CD4-positive, alpha-beta T cell treated with Interleukin-21 for 1 hour (primary cell): Measurements from ENCODE around the gene PREP.
"Not testable (repeated sequence)": the region's sequence is repeated elsewhere in the genome, so short reads cannot be mapped to it uniquely, and the experiment has no call there.

Experiments
- DNase-seq: peaks from one replicate; pipeline ENCODE4 v3.0.0-alpha.2; 2020

PREP gene

DNA sequence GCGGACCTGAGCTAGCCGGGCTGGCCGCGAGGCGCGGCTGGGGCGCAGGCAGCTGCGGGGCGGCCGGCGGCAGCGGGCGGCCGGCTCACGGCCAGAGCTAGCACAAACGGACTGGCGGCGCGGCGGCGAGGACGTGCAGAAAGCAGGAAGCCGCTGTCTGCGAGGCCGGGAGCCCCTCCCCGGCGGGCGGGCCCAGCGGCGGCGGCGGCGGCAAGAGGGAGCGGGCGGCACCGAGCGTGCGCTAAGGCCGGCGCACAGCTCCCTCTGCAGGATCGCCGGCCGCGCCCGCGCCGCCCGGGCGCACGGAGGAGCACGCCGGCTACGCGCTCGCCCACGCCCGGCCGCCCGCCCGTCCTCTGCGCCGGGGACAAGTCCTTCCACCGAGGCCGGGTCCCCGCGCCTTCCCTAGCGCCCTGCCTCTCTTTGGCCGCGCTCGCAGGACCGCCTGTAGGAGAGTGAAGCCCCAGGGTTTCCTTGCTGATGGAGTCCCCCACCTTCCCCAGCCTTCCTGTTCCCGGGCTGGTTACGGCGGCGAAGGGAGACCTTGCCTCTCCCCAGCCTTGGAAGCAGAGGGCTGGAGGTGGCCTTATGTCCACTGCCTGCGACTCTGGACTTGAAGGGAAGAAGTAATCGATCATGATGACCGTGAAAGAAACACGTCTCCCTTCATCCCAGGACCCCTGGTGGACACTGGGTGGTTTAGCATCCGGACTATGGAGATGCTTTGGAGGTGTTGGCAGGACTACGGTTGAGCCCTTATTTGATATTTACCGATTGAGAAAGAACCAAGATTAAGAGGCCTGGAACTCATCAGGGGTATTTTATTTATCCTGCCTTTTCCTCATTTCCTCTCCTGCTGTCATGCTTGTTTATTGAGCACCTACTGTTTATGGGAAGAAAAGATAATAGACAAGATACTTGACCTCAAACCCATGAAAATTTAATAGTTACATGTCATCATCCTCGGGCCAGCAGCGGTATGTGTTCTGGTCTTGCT, at the start of gene PREP:
Gene PREP (minus strand): TSS at position 144 of the 997 bp plus-strand sequence. CDS start 191 bp downstream, outside the sequence.
- peak; percentile 82 for DNase-seq

DNA sequence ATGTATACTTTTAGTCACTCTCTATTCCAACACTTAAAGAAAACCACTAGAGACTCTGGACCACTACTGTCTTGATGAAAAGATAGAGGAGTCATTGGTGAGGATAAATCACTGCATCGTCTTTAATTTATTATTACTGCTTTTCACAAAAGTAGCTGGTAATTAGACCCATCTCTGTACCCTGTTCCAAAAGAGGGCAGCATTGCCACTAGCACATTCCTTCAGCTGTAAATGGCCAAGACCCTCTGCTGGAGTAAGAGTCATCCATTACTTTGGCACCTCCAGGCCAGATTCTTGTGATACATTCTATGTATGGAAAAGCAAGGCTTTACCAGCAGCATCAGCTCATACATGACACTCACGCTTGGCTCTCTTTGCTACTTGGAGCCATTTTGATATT, 49.5 kb upstream of the PREP start:
- DNase-seq, result no peak

DNA sequence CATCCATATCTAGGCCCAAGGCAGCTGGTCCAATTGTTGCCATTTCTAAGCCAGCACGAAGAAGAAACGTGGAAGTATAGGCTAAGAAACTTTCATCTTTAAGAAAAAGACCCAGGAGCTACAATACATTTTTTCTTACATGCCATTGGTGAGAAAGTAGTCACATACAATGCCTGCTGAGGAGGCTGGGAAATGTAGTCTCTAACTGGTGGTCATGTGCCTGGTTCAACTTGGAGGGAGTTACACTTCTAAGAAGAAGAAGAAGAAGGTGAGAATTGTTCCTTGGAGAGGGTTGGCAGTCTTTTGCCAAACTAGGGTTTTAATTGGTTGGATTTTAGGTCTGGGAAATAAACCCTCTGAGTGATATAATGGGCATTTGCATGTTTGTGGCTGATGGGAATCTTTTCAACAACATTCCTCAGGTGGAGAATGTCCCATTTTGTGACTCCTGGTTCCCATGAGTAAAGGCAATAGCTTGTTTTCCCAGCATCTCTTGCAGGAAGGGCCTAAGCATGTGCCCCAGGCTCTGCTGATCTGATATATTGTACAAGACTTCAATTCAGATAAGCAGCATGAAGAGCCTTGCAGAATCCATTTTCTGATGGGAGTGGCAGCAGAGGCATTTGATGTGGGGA, 47.0 kb upstream of the PREP start:
- DNase-seq, result no peak

DNA sequence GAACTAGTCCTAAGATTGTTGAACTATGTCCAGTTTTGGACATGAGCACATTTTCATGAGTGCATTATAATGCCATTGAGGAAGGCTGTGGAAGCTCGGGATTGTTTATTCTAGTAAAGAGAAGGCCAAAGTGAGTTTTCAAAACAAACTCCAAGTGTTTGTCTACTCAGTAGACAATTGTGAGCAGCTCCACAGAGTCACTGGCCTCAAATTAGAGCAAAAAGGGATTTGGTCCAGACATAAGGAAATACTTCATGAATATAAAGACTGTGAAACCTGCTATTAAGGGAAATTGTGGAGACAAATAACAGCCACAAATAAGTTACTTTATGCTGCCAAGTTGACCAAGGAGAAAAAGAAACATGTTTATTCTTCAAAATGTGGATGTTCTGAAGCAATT, 42.6 kb upstream of the PREP start:
- no peak for DNase-seq

DNA sequence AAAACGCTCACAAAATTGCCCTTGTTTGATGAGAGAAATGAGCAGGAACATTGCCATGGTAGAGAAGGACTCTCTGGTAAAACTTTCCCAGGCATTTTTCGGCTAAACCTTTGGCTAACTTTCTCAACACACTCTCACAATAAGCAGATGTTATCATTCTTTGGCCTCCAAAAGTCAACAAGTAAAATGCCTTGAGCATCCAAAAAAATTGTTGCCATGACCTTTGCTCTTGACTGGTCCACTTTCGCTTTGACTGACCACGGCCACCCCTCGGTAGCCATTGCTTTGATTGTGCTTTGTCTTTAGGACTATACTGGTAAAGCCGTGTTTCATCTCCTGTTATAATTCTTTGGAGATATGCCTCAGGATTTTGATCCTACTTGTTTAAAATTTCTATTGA, 41.1 kb upstream of the PREP start:
- DNase-seq, result no peak

DNA sequence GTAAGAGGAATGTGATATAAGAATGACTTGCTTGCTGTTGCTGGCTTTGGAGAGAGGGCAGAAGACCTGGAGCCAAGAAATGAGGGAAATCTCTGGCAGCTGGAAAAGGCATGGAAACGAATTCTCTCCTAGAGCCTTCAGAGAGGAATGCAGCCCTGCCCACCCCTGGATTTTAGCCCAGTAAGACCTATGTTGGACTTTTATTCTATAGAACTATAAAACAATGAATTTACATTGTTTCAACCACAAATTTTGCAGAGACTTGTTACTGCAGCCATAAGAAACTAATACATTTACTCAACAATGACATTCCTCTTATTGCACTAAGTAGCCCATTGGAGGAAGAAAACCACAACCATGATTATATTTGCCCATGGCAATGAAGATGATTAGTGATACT, 39.5 kb upstream of the PREP start:
- DNase-seq, result no peak

DNA sequence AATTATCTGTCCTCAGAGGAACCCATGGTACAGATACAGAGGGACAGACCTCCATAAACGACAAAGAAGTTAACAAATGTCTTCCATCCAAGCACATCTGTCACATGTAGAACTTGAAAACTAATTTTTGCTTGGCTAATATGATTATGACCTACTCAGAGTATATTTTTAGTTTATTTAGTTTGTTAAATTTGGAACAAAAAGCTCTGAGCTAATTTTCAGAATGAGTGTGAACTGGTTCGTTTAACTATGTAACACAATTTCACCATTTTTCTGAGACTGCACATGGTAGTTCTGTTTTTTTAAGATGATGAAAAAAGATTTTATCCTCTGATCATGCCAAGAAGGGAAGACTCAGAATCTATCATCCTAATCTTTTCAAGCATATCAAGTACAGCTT, 34.4 kb upstream of the PREP start:
- no peak for DNase-seq

DNA sequence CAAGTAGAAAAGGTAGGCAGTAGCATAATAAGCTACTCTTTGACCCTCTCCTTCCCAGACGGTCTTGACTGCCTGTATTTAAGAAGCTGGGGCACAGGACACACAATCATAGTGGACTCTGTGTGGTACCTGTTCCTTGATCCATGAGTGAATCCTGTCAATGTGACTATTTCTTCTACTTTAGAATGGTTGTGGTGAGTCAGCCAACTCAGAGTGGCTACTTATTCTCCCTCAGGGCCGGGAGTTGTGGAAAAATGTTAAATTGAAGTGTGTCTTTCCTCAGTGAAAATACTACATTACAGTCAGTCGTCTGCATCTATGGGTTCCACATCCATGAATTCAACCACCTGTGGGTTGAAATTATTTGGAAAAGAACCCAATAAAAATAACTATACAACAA, 30.8 kb upstream of the PREP start:
- DNase-seq, result no peak

DNA sequence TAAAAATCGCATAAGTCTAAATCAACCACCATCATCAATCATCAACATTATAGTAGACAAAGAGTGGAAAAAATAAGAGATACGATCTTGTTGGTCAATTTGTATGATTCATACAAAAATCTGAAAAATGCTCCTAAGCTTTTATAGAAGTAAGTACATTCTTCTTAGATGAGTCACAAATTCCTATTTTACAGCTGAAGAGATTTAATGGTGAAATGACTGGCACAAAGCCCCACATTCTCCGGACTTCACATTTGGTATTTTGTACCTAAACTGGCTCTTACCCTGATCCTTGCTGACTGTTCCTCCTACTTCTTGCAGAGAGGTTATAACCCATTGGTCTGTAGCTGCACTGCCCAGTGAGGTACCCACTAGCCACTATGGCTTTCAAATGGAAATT, 29.9 kb upstream of the PREP start:
- no peak for DNase-seq

DNA sequence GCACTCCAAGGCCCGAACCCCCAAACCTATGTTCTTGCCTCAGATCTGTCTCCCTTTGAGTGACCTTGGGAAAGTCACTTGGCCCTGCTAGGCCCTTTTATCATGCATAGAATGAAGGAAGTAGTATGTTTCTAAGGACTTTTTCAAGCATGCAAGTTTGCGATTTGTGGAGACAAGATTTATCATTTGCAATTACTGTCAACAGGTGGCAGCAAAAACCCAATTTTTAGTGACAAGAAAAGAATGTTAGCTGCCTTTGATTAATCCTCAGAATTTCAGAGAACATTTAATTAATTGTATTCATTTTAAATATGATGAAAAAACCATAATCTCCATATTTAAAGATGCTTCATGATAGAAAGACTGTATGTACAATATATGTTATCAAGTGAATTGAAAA, 28.3 kb upstream of the PREP start:
- DNase-seq, result peak; percentile 60

DNA sequence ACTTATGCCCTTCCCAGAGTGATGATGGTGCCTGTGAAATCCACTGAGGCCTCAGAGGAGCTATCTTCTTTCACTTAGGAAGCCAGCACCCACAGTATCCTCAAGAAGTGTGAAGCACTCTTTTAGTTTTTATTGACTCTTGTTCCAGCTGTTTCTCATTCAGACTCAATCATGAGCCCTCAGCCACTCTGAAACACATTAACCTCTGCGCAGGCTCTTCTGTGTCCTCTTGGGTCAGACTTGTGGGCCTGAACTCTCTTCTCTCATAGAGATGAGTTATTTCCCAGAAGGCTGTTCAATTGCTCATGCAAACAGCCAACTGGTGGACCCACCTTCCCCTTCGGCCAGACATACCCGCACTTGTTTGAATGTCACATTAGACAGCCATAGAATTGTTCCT, 27.8 kb upstream of the PREP start:
- no peak for DNase-seq

DNA sequence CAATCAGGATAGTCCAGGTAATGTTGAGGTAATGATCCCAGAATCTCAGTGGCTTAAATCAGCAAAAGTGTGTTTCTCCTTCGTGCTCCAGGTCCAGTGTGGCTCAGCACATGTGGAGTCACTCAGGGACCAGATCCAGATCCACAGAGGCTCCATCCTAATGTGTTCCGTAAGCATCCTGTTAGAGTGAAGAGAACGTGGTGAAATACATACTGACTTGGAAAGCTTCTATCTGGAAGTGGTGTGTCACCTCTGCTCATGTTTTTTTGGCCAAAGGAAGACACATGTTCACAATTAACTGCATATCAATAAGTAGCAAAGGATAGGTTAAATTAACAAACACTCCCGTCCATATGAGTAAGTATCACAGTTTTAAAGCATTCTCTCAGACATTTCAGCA, 26.8 kb upstream of the PREP start:
- DNase-seq, result no peak

DNA sequence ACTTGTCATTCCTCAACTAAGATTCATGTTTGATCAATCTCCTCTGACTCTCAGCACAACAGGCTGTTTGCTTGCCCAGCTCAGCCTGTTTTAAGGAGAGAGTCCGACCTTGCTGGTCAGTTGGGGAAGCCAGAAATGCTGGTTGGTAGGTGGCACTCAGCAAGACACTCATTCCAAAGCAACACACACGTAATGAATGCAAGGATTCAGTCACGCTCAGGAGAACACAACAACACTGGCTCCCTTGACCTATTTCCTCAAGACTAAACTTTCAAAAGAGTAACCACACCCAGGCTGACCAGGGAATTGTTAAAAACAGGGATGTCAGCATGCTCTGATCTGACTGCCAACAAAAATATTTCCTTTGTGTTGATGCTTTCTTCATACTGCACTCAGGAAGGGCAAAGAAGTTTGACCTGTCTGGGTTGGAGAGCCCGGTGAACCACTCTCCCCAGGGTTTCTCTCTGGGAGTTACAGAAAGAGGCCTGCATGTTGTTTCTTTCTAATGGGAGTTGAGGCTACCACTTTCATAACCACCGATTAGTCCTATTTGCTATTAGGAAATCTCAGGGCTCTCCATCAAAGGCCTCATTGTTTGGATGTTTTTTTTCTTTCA, 25.6 kb upstream of the PREP start:
- DNase-seq, result no peak

DNA sequence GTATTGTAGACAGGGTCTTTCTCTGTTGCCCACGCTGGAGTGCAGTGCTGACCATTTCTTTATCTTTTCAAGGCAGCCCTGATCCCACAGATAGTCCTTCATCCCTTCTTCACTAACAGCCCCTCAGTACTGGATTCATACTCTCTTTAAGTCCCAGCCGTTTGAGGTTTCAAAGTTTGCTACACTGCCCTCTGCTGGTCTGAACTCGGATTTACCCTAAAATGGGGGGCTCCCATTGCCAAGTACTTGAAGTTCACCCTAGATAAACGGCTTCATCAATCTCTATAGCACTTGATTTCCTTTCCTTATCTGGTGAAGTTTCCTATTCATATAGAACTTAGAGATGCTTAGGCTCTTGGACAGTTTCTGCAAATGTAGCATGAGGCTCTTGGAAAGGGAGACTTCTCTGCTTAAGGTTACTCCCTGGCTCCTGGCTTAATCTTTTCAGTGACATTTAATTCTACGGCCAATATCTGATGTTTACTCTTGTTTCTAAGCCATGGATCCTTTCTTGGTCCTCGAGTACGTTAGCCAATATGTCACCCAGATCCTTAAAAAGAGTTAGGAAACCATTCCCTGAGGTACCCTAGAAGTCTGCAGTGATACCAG, 21.4 kb upstream of the PREP start:
- DNase-seq, result peak; percentile 67

DNA sequence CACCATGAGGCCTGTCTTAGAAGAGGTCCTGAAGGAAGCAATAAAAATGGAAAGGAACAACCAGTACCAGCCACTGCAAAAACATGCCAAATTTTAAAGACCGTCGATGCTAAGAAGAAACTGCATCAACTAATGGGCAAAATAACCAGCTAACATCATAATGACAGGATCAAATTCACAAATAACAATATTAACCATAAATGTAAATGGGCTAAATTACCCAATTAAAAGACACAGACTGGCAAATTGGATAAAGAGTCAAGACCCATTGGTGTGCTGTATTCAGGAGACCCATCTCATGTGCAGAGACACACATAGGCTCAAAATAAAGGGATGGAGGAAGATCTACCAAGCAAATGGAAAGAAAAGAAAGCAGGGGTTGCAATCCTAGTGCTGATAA, 14.1 kb upstream of the PREP start:
- not testable (repeated sequence) for DNase-seq

DNA sequence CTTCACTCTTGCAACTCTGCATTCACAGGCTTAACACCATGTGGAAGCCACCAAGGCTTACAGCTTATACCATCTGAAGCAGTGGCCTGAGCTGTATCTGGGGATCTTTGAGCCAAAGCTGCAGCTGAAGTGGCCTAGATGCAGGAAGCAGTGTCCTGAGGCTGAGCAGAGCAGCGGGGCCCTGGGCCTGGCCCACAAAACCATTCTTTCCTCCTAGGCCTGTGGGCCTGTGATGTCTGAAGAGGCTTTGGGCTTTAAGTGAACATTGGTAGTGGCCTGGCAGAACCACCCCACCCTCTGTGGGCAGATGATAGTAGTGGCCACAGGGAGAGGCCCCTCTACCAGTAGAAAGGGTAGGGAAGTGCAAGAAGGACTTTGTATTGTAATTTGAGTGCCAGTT, 6.9 kb upstream of the PREP start:
- no peak for DNase-seq

DNA sequence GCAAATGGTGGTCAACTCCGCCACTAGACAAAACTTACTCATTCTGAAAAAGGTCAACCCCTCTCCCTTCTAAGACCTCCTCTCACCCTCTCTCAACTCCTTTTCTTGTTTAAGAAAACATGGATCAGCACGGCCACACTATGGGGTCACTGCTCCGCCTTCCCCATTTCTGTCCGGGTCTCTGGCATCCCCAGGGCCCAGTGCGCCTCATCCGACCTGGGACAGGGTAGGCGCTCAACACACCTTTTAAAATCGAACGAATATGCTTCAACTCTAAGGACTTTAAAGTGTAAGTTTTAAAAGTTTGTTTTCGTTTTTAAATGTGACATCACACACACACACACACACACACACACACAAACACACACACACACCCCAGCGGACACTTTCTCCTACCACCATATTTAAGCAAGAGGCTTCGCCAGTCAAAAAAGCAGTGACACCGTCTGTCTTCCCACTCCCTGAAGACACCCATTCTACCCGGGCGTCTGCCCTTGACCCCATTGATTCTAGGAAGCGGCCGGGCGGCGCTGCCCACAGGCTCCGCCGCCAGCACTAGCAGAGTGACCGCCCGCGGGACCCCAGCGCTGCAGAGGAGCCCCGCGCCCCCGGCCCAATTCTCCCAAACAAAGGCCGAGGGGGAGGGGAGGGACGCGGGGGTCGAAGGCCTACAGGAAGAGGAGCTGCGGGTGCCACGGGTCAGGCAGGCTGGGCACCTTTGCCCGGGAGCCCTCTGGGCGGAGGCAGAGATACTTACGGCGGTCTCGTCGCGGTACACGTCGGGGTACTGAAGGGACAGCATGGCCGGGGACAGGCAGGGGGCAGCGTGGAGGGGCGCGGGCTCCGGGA, 568 bp downstream of the PREP start:
- DNase-seq, result peak; percentile 49

DNA sequence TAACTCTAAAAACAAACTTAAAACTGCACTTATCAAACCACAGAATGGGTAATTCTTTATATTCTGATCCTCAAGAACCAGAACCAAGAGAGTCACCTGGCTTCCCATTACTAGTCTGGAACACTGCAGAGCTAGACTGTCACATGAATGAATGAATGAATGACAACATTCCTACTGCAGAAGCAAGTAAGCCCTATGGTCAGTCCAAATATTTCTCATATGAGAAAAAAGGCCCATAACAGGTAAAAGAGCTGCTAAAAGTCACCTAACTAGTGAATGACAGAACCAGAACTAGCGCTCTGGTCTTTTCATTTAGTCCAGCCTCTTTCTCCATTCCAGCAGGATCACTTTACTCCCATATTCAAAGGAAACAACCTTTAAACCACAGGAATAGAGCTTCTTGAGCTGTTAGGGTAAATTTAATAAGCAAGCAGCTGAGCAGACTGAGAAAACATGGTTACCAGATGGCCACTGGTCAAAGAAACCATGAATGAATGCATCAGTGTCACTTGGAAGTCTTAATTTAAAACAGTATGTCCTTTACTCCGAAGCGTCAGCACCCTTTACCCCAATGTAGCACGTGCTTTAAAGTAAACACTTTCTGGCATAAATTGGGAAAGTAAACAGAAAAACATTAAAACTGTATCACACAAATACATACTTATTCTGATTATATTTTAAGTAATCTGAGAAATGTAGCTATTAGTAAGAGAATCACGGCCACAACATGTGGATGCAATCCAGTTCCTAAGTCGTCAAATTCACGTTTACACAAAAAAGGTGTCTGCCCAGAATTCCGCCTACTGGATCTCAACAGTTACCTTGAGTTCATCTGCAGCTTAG, 1.4 kb downstream of the PREP start:
- DNase-seq, result no peak

DNA sequence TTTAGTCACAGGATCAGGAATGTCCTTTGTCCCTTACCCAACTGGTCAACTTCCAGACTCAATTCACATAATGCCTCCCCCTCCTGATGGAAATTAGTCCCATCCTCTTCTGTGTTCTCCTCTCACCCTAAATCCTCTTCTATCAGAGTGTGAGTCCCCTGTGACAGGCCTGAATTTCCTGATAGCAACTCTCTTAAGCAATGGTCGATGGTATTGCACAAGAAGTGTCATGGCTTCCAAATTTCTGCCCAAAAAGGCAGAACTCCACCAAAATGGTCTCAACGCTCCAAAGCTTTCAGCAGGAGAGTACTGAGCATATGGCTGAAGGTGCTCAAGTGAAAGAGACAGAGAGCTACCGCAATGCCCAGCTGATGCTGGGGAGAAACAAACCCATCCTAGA, 2.4 kb downstream of the PREP start:
- no peak for DNase-seq

DNA sequence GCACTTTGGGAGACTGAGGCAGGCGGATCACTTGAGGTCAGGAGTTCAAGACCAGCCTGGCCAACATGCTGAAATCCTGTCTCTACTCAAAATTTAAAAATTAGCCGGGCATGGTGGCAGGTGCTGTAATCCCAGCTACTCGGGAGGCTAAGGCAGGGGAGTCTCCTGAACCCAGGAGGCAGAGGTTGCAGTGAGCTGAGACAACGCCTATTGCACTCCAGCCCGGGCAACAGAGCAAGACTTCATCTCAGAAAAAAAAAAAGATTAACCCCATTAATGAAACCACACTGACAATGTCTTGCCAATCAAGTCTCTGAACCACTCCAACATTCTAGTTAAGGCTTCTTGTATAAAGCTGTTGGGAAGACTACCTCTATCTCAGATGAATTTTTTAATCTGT, 4.0 kb downstream of the PREP start:
- no peak for DNase-seq

DNA sequence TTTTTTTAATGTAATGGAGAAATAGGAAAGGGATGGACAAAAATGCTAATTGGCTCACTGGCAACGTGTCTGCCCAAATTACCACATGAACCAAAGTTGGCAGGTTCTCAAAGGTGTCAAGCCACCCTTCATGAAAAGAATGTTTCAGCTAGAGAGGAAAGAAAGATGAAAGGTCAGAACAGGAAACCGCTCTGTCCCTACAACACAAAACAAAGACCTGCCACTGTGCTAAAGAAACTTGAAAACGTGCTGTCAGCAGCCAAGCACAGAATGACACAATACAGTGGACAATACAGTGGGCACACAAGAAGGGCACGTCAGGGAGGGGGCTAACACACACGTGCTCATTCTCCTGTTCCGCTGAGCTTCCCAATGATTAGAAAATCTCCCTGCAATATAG, 4.9 kb downstream of the PREP start:
- DNase-seq, result peak; percentile 27

DNA sequence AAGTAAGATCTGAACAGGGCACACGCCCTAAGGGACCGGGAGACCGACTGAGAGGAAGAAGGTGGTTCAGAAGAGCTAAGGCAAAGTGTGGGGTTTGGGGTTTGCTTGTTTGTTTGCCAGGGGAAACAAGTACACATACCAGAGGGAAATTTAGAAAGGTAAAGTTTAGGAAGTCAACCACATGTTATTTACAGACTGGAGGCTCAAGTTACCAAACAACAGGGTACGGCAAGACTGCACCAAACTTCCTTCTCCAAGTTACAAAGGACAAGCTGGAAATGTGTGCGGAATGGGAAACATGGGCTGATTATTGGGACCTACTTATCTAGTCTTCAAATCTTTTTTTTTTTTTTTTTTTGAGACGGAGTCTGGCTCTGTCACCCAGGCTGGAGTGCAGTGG, 11.2 kb downstream of the PREP start:
- DNase-seq, result no peak
